GM15510 (cell line): Measurements from ENCODE around the gene AP1AR.
A peak's percentile ranks its signal among the peaks of the same experiment; 100 is the strongest.

Experiments used
- POLR2A ChIP-seq: IDR thresholded peaks from 3 replicates; pipeline ENCODE4 v1.6.1; 2011; ENCODE audit warnings: borderline replicate concordance; ENCODE audit not compliant: insufficient read length; ENCODE audit errors: extremely low read depth

Gene AP1AR

DNA sequence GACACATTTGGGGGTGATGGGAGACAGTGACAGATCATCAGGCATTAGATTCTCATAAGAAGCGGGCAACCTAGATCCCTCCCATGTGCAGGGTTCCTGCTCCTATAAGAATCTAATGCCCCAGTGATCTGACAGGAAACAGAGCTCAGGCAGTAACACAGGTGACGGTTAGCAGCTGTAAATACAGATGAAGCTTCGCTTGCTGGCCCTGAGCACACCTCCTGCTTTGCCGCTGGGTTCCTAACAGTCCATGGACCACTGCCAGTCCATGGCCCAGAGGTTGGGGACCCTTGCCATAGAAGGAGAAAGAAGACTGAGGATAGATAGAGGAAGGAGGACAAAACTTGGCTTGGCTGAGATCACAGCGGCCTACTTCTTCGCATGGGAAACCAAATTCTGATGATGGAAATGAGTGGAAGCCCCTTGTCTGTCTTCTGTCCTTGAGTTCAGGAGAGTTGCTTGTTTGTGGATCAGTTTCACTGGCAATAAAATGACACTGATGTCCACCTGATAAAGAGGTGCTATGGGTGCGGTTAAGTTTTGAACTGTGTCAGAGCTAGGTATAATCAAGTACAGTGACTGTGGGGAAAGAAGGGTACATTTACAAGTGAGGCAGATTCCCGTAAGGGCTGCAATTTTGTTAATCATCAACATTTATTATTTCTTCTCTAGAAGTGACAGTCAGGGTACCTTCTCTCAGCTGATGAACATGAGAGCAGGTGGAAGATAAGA lies 55.8 kb downstream of the AP1AR start:
- TF ChIP-seq POLR2A: peak; percentile 51

DNA sequence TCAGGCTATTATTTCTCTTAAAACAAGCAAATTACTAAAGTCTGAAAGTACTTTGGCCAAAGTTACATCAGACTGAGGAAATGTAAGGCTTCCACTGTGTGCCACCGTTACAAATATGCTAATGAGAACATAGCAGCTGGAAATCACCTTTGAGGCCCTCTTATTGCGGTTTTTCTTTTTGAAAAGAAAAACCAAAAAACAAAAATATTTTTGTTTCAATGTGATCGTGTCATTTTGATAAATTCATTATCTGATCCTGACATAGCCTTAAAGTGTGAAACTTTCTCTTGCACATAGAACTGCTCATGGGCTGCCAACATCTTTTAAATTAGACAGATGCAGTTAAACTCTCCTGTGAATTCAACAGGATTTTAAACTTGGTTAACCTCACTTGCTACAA lies 56.9 kb downstream of the AP1AR start:
- TF ChIP-seq POLR2A: no peak

DNA sequence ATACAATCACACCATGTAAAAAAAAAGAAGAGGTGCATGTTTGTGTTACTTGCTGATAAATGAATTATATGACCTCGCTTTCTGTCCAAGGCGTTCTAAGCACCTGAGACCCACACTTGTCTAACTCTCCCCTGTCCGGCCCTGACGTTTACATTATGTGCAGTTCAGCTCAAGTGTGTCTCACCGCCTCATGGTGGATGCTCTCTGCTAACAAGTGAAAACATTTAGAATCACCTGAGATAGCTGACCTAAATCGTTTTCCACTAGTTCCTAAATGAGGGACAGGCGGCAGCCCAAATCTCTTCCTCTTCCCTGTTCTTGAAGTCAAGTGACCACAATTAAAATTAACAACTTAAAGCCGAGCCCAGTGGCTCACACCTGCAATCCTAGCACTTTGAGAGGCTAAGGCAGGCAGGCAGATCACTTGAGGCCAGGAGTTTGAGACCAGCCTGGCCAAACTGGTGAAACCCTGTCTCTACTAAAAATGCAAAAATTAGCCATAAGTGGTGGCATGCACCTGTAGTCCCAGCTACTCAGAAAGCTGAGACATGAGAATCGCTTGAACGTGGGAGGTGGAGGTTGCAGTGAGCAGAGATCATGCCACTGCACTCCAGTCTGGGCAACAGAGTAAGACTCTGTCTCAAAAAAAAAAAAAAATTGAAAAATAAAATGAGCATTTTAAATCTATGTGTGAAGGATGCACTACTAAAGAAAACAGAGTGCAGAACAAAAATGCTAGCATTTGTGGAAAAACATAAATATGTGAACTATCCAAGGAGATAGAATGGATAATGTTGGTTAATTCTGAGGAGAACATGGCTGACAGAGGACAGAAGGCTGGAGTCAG lies 58.0 kb downstream of the AP1AR start:
- TF ChIP-seq POLR2A: no peak

DNA sequence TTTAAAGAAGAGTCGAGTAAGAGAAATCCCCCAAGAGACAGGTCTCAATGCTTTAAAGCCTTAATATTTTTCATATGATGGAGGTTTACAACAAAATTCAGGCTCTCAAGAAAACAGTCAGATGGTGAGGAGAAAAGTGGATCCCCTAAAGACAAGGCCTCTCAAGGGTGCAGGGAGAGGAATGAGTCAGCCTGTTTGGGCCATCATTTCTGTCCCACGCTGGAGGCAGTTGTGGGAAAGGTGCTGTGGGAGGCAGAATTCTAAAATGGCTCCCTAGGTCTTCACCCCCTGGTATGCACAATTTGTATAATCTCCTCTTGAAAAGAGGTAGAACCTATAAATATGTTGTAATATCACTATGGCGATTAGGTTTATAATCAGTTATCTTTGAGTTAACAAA lies 58.8 kb downstream of the AP1AR start:
- no peak for TF ChIP-seq POLR2A

DNA sequence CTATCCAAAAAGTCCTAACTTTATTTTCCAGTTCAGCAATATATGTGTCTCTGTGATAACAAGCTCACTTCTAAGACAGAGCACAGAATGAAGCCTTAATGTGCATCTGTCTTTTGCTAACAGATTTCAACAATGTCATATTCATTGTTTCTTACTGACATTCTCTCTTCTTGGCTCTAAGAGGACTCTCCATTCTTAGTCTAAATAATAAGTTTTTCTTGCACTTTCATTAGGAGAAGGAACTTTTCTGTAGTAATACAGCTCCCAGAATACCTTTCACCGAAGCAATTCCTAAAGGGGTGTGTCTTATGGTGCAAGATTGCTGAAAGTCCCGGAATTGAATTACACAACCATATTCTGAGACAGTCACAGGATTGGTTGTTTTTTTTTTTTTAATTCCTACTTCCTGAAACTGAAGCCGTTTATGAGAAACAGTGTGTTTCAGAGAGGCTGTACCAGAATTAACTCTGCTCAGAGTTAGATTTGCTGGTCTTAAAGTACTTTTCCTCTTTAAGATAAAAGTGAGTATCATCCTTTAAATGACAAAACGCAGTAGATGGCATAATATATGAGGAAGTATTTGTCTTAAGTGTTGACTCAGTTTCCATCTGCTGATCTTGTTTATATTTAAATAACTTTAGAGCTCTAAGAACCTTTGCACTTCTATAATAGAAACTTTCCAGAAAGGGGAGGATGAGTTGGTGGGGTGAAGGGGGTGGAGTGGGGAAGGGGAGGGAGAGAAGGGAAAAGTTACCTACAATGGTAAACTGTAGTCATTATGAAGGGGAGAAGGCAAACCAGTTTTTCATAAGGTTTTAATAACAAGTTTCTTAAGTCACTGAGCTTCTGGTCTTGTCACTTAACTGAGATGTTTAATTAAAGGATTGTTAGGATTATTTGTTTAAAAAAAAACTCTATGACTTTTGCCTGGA lies 65.6 kb downstream of the AP1AR start, which contains the start of gene ALPK1:
TSS of gene ALPK1 (plus strand) at position 421 of the 932 bp plus-strand sequence.
- no peak for TF ChIP-seq POLR2A

DNA sequence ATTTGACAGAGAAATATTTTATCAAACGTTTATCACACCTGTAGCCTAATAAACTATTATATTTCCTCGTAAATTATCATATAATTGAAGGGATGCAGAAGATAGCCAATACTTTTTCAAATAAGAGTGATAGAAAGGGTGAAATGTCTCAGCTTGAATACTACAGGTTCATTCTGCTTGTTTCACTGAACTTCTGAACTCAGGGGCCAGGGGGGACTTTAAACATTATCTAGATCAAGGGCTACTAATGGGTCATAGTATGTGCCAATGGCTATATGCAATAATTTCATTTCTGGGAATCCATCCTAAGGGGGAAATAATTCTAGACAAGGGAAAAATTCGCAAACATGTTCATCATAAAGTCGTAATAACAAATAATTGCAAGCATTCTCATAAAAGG lies 68.1 kb downstream of the AP1AR start:
- no peak for TF ChIP-seq POLR2A

DNA sequence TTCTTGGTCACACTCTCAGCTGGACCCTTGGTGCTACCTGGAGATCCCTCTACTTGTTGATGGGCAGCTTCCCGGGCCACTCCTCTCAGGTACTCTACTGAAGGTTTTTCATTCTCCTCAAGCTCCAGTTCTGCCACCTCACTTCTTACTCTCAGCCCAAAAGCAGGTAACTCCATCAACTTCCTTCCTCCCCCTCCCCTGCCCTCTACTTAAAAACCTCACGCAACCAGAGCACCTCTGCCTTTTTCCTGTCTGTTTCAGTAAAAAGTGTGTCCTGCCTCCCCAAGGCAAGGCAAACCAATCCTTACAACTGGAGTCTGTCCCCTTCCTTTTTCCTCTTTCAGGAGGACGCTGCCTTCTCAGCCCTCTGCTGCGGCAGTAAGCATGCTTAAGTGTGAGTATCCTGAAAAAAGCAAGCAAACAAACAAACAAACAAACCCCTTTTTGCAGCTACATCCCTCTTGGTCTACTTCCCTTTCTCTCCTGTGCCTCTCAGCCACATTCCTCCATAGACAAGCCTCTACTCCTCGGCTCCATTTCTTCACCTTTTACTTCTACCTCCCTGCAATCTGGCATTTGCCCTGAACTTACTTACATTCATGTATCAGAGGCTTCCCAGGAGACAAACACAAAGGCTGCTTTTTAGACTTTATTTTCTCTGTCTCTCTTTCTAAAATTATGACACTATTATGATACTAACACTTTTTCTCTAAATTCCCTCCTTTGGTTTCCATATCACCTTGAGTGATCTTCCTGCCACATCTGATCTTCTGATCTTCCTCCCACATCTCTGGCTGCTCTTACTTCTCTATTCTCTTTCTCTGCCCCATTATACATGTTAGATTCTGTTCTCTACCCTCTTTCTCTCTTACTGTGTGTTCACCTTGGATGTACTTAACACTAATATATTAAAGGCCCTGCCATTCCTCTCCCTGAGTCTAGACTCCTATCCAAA lies 71.0 kb downstream of the AP1AR start:
- TF ChIP-seq POLR2A: no peak

DNA sequence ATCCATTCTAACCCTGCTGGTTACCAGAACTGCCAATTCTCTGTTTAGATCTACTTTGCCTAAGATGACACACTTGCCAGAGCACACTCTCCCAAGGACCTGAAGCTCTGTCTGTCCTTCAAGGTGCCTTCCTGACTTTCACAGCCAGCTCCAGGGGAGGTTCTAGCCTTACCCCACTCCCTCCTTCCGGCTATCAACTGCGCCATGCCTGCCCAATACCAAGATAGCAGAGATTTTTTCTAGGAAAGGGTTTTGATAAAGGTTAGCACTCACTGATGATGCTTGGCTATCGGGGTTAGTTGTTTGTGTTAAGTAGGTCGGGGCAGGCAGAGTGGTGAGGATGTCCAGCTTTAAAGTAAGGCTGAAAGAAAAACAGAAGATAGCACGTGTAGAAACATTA lies 79.9 kb downstream of the AP1AR start:
- no peak for TF ChIP-seq POLR2A

DNA sequence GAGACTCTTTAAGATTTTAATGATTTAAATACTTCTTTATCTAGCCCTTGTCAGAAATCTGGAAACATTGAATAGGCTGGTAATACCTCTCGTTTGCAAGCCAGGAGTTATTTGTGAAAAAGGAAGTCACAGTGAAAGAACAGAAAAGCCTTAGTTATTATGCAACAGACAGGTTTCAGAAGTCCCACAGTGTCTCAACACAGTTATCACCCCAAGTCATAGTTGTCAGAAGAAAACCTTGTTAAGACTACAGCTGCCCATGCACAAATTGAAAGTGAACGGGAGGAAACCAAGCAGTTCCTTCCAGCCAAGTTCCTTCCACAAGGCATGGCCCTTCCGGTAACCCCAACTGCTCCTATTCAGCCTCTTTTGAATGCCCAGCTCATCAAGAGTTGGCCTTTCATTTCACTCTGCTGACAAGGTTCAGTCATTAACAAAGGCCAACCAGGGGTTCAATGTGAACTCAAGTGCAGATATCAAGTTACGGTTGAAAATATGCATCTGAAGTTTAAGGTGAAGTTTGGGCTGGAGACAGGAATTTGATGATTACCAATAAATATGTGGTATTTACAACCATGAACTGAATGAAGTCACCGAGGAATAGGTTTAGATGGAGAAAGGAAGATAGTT lies 81.1 kb downstream of the AP1AR start:
- no peak for TF ChIP-seq POLR2A

DNA sequence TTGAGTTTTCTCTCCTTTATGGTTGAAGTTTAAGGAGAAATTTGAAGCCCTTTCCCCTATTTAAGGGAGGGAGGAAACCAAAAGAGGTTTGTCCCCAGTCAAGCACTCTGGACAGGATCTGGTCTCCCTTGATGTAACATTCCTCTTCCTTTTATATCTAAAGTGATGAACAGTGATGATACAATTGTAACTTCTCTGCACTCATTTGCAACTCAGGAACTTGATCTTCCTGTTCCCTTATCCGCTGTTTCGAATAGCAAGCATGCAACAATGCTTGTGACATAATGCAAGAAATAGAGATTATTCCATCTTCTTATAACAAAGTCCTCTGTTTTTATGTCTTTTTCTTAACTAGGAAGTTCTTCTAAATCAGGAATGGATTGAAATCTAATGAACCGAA lies 83.9 kb downstream of the AP1AR start:
- TF ChIP-seq POLR2A: no peak

DNA sequence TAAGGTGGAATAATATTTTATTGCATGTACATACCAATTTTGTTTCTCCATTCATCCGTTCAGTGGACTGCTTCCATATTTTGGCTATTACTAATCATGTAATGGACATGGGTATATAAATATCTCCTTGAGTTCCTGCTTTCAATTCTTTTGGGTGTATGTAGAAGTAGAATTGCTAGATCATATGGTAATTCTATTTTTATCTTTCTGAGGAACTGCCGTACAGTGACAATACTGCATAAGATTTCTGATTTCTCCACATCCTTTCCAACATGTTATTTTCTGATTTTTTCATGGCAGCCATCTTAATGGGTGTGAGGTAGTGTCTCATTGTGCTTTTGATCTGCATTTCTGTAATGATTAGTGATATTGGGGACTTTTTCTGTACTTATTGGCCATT lies 84.8 kb downstream of the AP1AR start:
- no peak for TF ChIP-seq POLR2A

DNA sequence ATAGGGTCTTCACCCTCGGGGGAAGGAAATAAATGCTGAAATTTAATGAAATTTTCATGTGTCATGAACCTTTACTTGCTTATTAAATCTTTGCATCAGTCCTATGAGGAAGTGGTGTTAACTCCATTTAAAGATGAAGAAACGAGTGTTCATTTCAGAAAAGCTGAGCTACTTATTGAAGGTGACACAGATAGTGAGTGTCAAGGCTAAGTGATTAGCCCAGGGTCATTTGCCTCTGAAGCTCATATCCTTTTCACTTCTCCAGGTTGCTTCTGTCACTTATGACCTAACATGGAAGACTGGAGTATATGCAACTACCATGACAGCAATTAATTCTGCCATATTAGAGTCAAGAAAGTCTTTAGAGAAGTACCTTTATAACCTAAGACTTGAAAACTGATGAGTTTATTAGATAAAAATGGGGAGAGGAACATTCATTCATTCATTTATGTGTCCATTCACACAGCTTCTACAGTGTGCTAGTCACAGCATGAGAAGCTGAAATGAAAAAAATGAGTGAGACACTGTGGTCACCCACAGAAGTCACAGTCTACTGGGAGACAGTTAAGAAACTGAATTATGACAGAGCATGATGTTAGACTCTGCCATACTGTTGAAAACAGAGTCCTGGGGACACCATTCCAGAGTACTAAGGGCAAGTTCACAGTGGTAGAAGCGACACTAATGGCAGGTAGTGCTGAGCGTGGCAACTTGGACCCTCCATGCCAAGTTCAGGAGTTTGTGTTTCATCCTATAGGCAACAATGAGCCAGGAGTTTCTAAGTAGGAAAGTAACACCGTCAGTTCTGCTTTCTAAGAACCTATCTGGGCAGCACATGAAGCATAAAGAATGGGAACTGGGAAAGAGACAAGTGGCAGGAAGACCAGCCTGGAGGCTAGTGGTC lies 86.9 kb downstream of the AP1AR start:
- TF ChIP-seq POLR2A: no peak
